Naive thymus-derived CD8-positive, alpha-beta T cell (primary cell): ENCODE results near the gene KCND2. TPM values are rescaled to one million over a fixed set of nuclear protein-coding genes. Genes with fewer than 3 reads are reported as not detected.

Experiments
- ATAC-seq, 2 donors: fragments of 150-1000 bp; cut with Tn5 transposase in 1 of 2; sonication (Bioruptor Pico), chemical (Tn5 transposase) in 1 of 2; 1 replicate in 1 of 2; 2 replicates in 1 of 2; pipeline ENCODE4 v1.10.0; 2021; ENCODE audit warnings: mild to moderate bottlenecking in 2 of 2, moderate library complexity in 2 of 2
- POLR2A ChIA-PET: fragments of 350-600 bp; sonication (Branson Sonifier 250); formaldehyde crosslinking; loops from one replicate; lab custom pipeline; 2021; ENCODE audit warnings: antibody characterized with exemption; lab: Charles Lee
- DNase-seq, 10 donors: peaks; one replicate each; pipeline versions ENCODE4 v3.0.0 to v3.0.0-alpha.2; 2020 to 2022
- H3K27ac Mint-ChIP-seq, 10 donors: one replicate each; pipeline ENCODE4 v1.8.0; 2020 to 2022; ENCODE audit warnings: mild to moderate bottlenecking in 10 of 10, mixed read lengths in 10 of 10, moderate library complexity in 4 of 10, inconsistent platforms in 1 of 10
- H3K27me3 Mint-ChIP-seq, 5 donors: one replicate each; pipeline ENCODE4 v1.8.0; 2021 to 2022; ENCODE audit warnings: mixed read lengths in 5 of 5
- H3K36me3 Mint-ChIP-seq, 3 donors: one replicate each; pipeline ENCODE4 v1.8.0; 2020 to 2022; ENCODE audit warnings: mixed read lengths in 3 of 3, mild to moderate bottlenecking in 2 of 3, inconsistent platforms in 1 of 3
- H3K4me1 Mint-ChIP-seq, 4 donors: one replicate each; pipeline ENCODE4 v1.8.0; 2021 to 2022; ENCODE audit warnings: mixed read lengths in 4 of 4
- H3K4me3 Mint-ChIP-seq, 10 donors: one replicate each; pipeline ENCODE4 v1.8.0; 2020 to 2022; ENCODE audit warnings: mild to moderate bottlenecking in 10 of 10, mixed read lengths in 10 of 10, moderate library complexity in 6 of 10, inconsistent platforms in 1 of 10
- H3K9me3 Mint-ChIP-seq, 9 donors: one replicate each; pipeline ENCODE4 v1.8.0; 2020 to 2022; ENCODE audit warnings: mixed read lengths in 9 of 9, mild to moderate bottlenecking in 3 of 9, inconsistent platforms in 1 of 9, moderate library complexity in 1 of 9
- polyA plus RNA-seq, 3 donors: library from polyadenylated mRNA; unstranded; fragments of 300-500 nt; fragmentation: Illumina TruSeq; gene quantifications; one replicate each; pipeline ENCODE4 v1.2.3, GENCODE V29; 2021
- total RNA-seq, 8 experiments: library from RNA in 2 of 8; stranded (reverse) in 2 of 8; gene quantifications; one replicate each; pipeline ENCODE4 v1.2.3 and lab custom pipeline; 2021 to 2026

KCND2 gene
- total and polyA plus RNA-seq, 5 experiments from 2014 or later = not detected

- DNase-seq = no peak
- Mint-ChIP-seq H3K36me3 (no peaks in the 10 kb centered on the region), H3K4me3 (no peak overlapping the region)
These were observed 59.5 kb downstream of the KCND2 start for GRCh38 chr7:120332433-120332832.

GRCh38 chr7:120334475-120334874, 61.5 kb downstream of the KCND2 start:
- no peaks in the 10 kb centered on the region for H3K27me3 Mint-ChIP-seq
- no peaks in the 10 kb centered on the region for H3K4me1 Mint-ChIP-seq
- no peak overlapping the region for H3K4me3 Mint-ChIP-seq
- POLR2A ChIA-PET = no interaction called here
- DNase-seq (no peak), ATAC-seq (no peak)
- H3K9me3 Mint-ChIP-seq = peaks cover 0 to 15% (median 0%) of the 10 kb centered on the region in 9 donors
- no peak overlapping the region for H3K27ac Mint-ChIP-seq
- H3K36me3 Mint-ChIP-seq = no peaks in the 10 kb centered on the region

More at GRCh38 chr7:120332433-120332832, 59.5 kb downstream of the KCND2 start:
- Mint-ChIP-seq H3K4me1 (no peaks in the 10 kb centered on the region), H3K9me3 (peaks cover 0 to 15% (median 0%) of the 10 kb centered on the region in 9 donors), H3K27ac (no peak overlapping the region), H3K27me3 (no peaks in the 10 kb centered on the region)
- POLR2A ChIA-PET = no interaction called here
- ATAC-seq = no peak

GRCh38 chr7:120337308-120337907, 64.4 kb downstream of the KCND2 start:
- POLR2A ChIA-PET = no interaction called here

GRCh38 chr7:120344276-120344675, 71.3 kb downstream of the KCND2 start:
- no peaks in the 10 kb centered on the region for H3K27me3 Mint-ChIP-seq
- H3K9me3 Mint-ChIP-seq = peaks cover 0 to 22% (median 2%) of the 10 kb centered on the region in 9 donors
- no peaks in the 10 kb centered on the region for H3K4me1 Mint-ChIP-seq
- no peak overlapping the region for H3K27ac Mint-ChIP-seq
- POLR2A ChIA-PET = no interaction called here
- no peaks in the 10 kb centered on the region for H3K36me3 Mint-ChIP-seq
- DNase-seq = no peak
- no peak for ATAC-seq
- H3K4me3 Mint-ChIP-seq = no peak overlapping the region

More at GRCh38 chr7:120337308-120337907, 64.4 kb downstream of the KCND2 start:
- ATAC-seq = no peak
- no peak for DNase-seq
- Mint-ChIP-seq H3K27me3 (no peaks in the 10 kb centered on the region), H3K9me3 (peaks cover 0 to 6% (median 0%) of the 10 kb centered on the region in 9 donors), H3K27ac (no peak overlapping the region), H3K36me3 (no peaks in the 10 kb centered on the region), H3K4me3 (no peak overlapping the region), H3K4me1 (no peaks in the 10 kb centered on the region)

GRCh38 chr7:120353171-120353570, 80.2 kb downstream of the KCND2 start:
- no peaks in the 10 kb centered on the region for H3K27me3 Mint-ChIP-seq
- POLR2A ChIA-PET = no interaction called here
- DNase-seq (no peak), ATAC-seq (no peak)
- no peaks in the 10 kb centered on the region for H3K36me3 Mint-ChIP-seq
- H3K4me3 Mint-ChIP-seq = no peak overlapping the region
- no peak overlapping the region for H3K27ac Mint-ChIP-seq
- H3K9me3 Mint-ChIP-seq = peaks cover 0 to 6% (median 0%) of the 10 kb centered on the region in 9 donors
- no peaks in the 10 kb centered on the region for H3K4me1 Mint-ChIP-seq

GRCh38 chr7:120360918-120361317, 87.9 kb downstream of the KCND2 start:
- H3K4me3 Mint-ChIP-seq = no peak overlapping the region
- POLR2A ChIA-PET = no interaction called here
- no peak for DNase-seq
- peaks cover 0 to 2% (median 0%) of the 10 kb centered on the region in 5 donors for H3K27me3 Mint-ChIP-seq
- no peaks in the 10 kb centered on the region for H3K36me3 Mint-ChIP-seq
- ATAC-seq = no peak
- no peak overlapping the region for H3K27ac Mint-ChIP-seq
- H3K4me1 Mint-ChIP-seq = no peaks in the 10 kb centered on the region
- H3K9me3 Mint-ChIP-seq = peaks cover 0 to 19% (median 3%) of the 10 kb centered on the region in 9 donors

GRCh38 chr7:120363414-120363813, 90.4 kb downstream of the KCND2 start:
- POLR2A ChIA-PET = no interaction called here
- H3K4me3 Mint-ChIP-seq = no peak overlapping the region
- no peaks in the 10 kb centered on the region for H3K36me3 Mint-ChIP-seq
- ATAC-seq (no peak), DNase-seq (no peak)
- peaks cover 0 to 2% (median 0%) of the 10 kb centered on the region in 5 donors for H3K27me3 Mint-ChIP-seq
- no peaks in the 10 kb centered on the region for H3K4me1 Mint-ChIP-seq
- H3K9me3 Mint-ChIP-seq = peaks cover 0 to 19% (median 2%) of the 10 kb centered on the region in 9 donors
- H3K27ac Mint-ChIP-seq = peak overlapping the region in 1 of 10 donors; percentile 26

- DNase-seq = no peak
- Mint-ChIP-seq H3K9me3 (peaks cover 0 to 11% (median 3%) of the 10 kb centered on the region in 9 donors), H3K4me1 (no peaks in the 10 kb centered on the region), H3K27ac (no peak overlapping the region), H3K27me3 (no peaks in the 10 kb centered on the region), H3K4me3 (no peak overlapping the region), H3K36me3 (no peaks in the 10 kb centered on the region)
- POLR2A ChIA-PET = no interaction called here
- no peak for ATAC-seq
These were observed 98.0 kb downstream of the KCND2 start for GRCh38 chr7:120370954-120371353.

GRCh38 chr7:120373174-120373573, 100.2 kb downstream of the KCND2 start:
- no peak for ATAC-seq
- POLR2A ChIA-PET = no interaction called here
- Mint-ChIP-seq H3K4me3 (no peak overlapping the region), H3K4me1 (no peaks in the 10 kb centered on the region), H3K36me3 (no peaks in the 10 kb centered on the region), H3K9me3 (peaks cover 0 to 11% (median 2%) of the 10 kb centered on the region in 9 donors), H3K27me3 (no peaks in the 10 kb centered on the region), H3K27ac (no peak overlapping the region)
- no peak for DNase-seq

GRCh38 chr7:120394595-120394994, 121.6 kb downstream of the KCND2 start:
- peaks cover 0 to 6% (median 0%) of the 10 kb centered on the region in 9 donors for H3K9me3 Mint-ChIP-seq
- ATAC-seq (no peak), DNase-seq (no peak)
- no peaks in the 10 kb centered on the region for H3K4me1 Mint-ChIP-seq
- H3K27me3 Mint-ChIP-seq = no peaks in the 10 kb centered on the region
- H3K4me3 Mint-ChIP-seq = no peak overlapping the region
- H3K27ac Mint-ChIP-seq = no peak overlapping the region
- no peaks in the 10 kb centered on the region for H3K36me3 Mint-ChIP-seq
- POLR2A ChIA-PET = no interaction called here

- H3K27me3 Mint-ChIP-seq = no peaks in the 10 kb centered on the region
- DNase-seq (no peak), ATAC-seq (no peak)
- H3K27ac Mint-ChIP-seq = no peak overlapping the region
- POLR2A ChIA-PET = no interaction called here
- peaks cover 0 to 6% (median 0%) of the 10 kb centered on the region in 9 donors for H3K9me3 Mint-ChIP-seq
- H3K36me3 Mint-ChIP-seq = no peaks in the 10 kb centered on the region
- H3K4me1 Mint-ChIP-seq = no peaks in the 10 kb centered on the region
- no peak overlapping the region for H3K4me3 Mint-ChIP-seq
These were observed 122.6 kb downstream of the KCND2 start for GRCh38 chr7:120395526-120396019.

GRCh38 chr7:120398284-120399000, 125.5 kb downstream of the KCND2 start:
- H3K27ac Mint-ChIP-seq = no peak overlapping the region
- ATAC-seq (no peak), DNase-seq (no peak)
- H3K36me3 Mint-ChIP-seq = no peaks in the 10 kb centered on the region
- H3K9me3 Mint-ChIP-seq = peaks cover 0 to 5% (median 0%) of the 10 kb centered on the region in 9 donors
- POLR2A ChIA-PET = no interaction called here
- H3K4me3 Mint-ChIP-seq = no peak overlapping the region
- no peaks in the 10 kb centered on the region for H3K4me1 Mint-ChIP-seq
- H3K27me3 Mint-ChIP-seq = no peaks in the 10 kb centered on the region

- H3K27ac Mint-ChIP-seq = no peak overlapping the region
- H3K4me1 Mint-ChIP-seq = no peaks in the 10 kb centered on the region
- H3K36me3 Mint-ChIP-seq = no peaks in the 10 kb centered on the region
- DNase-seq (no peak), ATAC-seq (no peak)
- no peak overlapping the region for H3K4me3 Mint-ChIP-seq
- H3K27me3 Mint-ChIP-seq = no peaks in the 10 kb centered on the region
- POLR2A ChIA-PET = no interaction called here
- peaks cover 0 to 3% (median 0%) of the 10 kb centered on the region in 9 donors for H3K9me3 Mint-ChIP-seq
These were observed 128.0 kb downstream of the KCND2 start for GRCh38 chr7:120400806-120401455.
